ENCODE data around the gene EDRF1.

Gene EDRF1

DNA sequence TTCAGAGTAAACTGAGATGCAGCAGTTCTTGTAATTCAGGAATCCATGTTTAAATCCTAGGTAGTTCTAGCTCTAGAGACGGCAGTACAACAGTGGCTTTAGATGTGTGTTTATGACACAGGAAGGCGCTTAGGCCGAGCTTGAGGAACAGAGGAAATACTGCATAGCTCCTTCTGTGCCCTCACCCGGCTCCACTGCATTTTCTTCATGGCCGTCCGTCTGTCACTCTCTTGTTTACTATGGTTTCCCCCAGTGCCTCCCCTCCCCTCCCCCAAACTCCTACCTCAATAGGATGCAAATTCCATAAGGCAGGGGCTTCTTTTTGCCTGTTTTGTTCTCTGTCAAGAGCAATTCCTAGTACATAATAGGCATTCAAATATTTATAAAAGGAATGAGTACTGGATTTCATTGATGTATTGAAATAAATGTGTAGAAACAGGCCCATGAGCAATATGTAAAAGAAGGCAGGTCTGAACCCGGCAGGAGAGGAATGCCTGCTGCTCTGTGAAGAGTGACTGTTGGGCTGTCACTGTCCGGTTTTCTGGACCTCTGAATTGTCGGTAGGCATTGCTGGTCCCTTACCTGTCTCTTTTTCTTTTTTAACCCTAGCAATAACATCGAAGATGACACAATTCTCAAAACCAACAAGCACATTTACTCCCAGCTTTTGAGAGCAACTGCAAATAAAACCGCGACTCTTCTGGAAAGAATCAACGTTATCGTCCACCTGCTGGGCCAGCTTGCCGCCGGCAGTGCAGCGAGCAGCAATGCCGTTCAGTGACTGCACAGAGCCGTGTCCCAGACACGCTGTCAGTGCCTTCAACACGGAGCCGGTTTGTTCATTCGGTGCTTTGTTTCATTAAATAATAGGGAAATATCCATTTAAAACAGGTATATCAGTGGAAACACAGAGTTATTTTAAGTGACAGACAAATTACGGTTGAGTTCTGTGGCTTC is 43.5 kb downstream of the EDRF1 start:
- DNase-seq (ENCODE audit: low read depth in 1 of 2, low spot score in 1 of 2) = no peak

DNA sequence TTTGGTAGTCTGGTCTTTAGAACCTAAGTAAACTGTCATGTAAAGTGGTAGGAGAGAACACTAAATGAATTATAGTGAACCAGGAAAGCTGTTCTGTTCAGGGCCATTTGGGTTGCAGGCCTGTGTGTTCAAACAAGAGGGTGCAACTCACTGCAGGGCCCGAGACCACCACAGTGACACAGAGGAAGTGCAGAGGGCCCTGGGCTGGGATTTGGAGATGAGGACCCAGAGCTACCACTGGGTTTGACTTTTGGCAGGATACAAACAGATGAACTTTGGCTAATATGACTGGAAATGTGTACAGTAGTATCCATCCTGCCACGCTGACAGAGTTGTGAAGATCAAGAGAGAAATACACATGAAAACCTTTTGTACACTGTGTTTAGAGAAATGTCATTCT is 46.3 kb downstream of the EDRF1 start:
- no peak for DNase-seq (ENCODE audit: low read depth in 1 of 2, low spot score in 1 of 2)

DNA sequence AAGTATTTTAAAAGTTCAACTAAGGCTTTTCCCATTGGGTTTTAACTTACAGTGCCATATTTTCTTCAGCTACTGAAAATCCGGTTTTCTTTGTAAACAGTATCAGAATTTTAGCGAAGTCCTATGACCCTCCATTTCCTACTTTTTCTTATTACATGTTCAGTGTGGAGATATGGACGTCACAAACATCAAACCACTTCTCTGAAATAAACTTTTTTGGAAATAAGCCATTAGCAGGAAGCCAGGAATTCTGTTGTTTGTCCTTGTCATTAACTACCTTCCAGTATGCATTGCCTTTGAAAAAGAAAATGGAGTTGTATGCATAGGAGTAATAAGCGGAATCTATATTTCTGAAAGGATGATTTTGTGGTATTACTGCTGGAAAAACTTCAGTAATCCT is 47.0 kb downstream of the EDRF1 start:
- DNase-seq (ENCODE audit: low read depth in 1 of 2, low spot score in 1 of 2) = no peak

DNA sequence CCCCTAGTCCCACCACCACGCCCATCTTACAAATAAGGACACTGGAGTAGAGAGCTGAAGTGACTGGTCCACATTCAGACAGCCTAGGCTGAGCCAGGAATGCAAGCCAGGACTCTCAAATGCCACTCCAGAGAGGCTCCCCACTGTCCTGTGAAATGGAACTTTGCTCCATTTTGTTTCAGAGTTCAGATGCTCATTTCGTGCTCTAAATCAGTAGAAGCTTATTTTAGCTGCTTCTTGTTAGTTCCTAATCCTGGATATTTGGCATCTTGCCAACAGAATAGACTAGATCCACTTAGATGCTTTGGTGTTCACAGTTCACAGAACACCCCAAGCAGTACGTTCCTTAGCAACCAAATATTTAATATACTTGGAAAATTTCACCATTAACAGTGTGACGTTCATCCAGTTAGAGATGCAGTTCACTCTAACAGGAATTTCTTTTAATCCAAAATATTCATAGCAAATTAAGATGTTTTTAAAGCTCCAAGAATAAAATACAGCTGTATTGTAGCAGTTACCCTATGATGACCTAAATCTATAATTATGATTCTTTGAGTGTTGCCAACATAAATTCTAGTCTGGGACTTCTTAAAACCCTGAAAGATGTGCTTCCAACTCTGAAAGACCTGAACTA is 48.8 kb downstream of the EDRF1 start:
- no peak for DNase-seq (ENCODE audit: low read depth in 1 of 2, low spot score in 1 of 2)

DNA sequence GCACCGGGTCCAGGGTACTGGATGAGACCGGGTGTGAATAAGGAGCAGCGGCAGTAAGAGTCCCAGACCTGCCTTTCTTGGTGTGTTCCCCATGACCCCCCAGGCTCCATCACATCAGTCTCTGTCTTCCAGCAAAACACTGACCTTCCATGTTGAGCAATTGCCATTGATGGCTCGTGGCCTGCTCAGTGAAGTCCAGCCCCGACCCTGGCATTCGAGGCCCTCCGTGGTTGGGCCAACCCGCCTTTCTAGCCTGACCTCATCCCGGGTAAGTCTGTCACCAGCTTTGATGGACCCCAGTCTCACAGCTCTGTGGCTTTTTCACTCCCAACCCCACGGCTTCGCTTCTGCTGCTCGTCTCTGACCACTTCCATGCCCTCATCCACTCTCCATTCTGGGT is 49.7 kb downstream of the EDRF1 start:
- DNase-seq (ENCODE audit: low read depth in 1 of 2, low spot score in 1 of 2) = no peak

DNA sequence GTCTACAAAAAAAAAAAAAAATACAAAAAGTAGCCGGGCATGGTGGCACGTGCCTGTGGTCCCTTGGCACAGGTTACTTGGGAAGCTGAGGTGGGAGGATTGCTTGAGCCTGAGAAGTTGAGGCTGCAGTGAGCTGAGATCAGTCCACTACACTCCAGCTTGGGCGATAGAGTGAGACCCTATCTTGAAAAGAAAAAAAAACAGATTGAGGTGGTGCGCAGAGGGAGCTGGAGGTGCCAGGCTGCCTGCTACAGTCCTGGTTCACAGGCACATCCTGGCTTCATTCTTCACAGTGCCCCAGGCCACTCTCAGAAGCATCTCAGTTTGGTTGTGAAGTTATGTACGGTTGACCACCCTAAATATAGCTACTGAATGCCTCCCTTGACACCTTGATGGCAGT is 51.3 kb downstream of the EDRF1 start:
- no peak for DNase-seq (ENCODE audit: low read depth in 1 of 2, low spot score in 1 of 2)

DNA sequence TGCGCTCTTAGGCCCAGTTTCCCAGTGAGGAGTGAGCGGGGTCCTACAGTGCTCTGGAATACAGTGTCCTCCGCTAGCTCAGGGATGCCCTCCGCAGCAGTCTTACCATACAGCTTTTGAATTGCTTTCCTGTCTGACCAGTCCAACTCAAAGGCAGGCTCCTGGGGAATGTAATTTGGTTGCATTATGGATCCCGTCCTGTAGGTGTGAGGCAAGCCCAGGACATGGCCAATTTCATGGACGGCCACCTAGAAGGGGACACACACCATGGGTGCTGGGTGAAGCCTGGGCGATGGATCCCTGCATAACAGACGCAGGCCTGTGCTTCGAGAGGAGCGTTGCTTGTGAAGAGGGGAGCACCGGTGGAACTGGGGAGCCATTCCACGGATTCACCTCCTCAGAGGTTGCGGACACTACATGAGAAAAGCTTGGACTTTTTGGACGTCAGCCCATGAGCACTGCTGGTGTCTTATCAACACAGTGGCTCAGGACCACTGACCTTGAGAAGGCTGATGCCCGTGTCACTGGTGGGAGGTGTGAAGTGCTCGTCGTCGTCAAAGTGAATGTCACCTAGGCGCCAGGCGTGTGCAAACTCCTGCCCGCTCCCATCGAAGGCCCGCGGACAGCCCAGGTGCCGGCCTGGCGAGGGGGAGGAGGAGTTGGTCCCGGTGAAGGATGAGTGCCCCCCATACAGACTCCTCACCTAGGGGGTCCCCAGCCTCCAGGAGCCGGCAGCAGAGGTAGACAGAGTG is 52.8 kb downstream of the EDRF1 start:
- no peak for DNase-seq (ENCODE audit: low read depth in 1 of 2, low spot score in 1 of 2)

DNA sequence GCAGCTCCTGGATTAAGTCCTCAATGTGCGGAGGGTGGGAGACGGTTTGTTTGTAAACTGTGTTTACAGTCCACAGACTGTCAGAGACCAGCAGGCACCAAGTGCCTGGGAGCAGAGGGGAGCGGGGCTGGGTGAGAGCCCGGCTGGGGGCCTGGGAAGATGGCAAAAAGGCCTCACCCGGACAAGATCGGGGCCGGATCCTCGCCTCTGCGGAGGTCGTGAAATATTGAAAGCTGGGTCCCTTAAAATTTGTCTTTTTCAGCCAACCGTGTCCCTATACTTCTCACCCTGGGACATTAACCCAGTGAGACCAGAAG is 53.3 kb downstream of the EDRF1 start:
- DNase-seq (ENCODE audit: low read depth in 1 of 2, low spot score in 1 of 2) = no peak

DNA sequence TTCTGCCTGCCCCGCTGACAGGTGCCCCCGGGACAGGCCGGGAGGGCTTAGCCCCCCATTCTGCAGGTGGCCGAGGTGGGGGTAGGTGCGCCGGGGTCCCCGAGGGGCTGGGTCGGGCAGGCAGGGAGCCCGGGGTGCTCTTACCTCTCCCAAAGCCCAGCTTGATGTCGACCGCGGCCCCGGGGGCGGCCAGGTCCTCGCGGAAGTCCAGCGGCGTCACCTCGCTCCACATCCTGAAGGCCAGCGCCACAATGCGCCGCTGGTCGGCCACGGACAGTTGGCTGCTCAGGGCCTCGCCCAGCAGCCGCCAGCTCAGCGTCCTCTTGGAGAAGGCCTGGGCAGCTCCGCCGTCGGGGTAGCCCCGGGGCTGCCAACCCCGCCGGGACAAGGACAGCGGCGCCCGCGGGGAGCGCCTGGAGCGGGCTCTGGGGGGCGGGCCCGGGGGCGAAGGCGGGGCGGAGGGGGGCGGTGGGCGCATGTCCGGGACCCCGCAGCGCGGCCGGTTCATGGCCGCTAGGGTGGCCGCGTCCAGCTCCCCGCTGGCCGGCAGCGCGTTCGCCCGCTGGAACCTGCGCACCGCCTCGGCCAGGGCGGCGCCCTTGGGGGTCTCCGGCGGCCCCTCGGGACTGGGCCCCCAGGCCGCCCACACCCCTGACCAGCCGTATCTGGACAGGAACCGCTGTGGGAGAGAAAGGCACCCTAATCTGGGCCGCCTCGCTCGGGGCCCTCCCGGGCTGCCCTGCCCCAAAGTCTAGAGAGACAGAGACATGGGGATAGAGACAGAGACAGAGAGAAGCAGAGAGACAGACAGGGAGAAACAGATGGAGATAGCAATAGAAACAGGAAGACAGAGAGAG is 54.4 kb downstream of the EDRF1 start:
- DNase-seq (ENCODE audit: low read depth in 1 of 2, low spot score in 1 of 2) = no peak

DNA sequence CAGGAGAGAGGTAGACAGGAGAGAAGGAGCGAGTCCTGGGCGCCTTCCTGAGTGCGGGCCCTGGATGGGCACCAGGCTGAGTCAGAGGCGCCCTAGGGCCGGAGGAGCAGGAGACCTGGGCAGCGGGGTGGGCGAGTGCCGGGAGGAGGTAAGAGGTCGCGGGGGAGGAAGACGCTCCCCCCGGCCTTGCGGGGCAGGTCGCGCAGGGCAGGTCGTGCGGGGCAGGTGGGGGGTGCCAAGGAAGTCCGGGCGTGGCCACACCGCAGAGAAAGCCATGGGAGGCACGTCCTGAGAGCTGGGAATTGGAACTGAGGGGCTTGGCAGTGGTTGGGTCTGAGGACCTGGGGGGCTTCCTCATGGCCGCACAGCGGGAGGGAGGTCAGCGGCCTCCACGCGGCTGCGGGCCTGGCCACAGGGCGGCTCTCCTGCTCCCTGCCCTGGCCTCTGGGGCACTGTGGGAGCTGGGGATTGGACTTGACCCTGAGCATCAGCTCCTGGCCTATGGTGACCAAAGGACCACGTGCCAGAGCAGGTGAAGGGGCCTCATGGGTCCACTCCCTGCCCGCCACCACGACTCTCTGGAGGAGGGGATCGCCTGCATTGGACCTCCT is 55.2 kb downstream of the EDRF1 start:
- DNase-seq (ENCODE audit: low read depth in 1 of 2, low spot score in 1 of 2) = no peak

DNA sequence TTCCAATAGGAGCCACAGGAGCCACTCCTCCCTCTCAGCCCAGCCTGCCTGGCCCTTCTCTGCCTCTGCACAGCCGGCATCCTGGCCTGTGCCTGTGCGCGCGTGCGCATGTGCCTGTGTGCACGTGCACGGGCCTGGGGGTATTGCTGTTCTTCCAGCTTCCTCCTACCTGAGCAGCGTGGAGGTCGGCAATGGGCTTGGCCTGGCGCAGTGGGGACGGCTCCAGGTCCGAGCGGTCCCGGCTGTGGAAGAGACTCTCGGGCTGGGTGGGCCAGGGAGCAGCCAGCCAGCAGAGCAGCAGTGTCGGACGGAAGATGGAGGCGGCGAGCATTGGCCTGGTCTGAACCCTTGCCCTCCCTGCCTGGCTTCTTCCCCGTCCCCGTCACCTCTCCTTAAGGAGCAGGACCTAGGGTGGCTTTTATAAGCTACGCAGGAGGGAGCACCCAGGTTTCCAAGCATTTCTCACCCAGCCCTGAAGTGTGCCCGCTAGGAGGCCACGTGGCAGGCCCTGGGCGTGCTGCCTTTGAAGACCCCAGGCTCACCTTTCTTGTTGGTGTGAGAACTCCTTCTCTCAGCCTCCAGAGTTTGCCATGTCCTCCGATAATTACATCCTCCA is 56.1 kb downstream of the EDRF1 start, which contains the start of gene MMP21:
MMP21 (minus strand) TSS at position 331 of the 616 bp plus-strand sequence; CDS start at position 331, 0 bp downstream.
- no peak for DNase-seq (ENCODE audit: low read depth in 1 of 2, low spot score in 1 of 2)

DNA sequence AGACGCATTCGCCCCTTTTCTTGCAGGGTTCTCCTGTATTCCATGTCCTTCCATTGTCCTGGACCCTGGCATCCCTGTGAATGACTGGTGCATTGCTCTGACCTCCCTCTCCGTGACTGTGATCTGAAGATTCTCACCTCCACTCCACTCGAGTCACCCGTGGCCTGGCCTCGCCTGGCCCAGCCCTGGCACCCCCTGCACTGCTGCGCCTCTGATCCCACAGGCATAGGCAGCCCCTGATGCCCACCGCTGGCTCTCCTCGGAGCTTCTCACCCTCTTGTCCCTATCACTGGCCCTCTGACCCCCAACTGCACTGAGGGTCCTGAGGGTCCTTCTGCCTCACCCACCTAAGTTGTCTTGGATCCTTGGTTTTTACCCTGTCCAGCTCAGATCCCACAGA is 58.3 kb downstream of the EDRF1 start:
- no peak for DNase-seq (ENCODE audit: low read depth in 1 of 2, low spot score in 1 of 2)

DNA sequence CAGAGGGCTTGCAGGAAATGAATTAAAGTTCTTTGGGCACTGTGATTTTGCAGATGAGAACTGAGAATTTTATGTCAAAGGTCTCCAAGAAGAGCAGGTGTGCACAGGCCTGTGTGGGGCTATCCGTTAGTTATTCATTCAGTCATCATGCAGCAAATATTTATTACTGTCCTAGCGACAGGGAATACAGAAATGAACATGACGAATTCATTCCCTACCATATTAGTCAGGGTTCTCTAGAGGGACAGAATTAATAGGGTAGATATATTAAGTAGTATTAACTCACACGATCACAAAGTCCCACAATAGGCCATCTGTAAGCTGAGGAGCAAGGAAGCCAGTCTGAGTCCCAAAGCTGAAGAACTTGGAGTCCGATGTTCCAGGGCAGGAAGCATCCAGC is 59.0 kb downstream of the EDRF1 start:
- no peak for DNase-seq (ENCODE audit: low read depth in 1 of 2, low spot score in 1 of 2)

DNA sequence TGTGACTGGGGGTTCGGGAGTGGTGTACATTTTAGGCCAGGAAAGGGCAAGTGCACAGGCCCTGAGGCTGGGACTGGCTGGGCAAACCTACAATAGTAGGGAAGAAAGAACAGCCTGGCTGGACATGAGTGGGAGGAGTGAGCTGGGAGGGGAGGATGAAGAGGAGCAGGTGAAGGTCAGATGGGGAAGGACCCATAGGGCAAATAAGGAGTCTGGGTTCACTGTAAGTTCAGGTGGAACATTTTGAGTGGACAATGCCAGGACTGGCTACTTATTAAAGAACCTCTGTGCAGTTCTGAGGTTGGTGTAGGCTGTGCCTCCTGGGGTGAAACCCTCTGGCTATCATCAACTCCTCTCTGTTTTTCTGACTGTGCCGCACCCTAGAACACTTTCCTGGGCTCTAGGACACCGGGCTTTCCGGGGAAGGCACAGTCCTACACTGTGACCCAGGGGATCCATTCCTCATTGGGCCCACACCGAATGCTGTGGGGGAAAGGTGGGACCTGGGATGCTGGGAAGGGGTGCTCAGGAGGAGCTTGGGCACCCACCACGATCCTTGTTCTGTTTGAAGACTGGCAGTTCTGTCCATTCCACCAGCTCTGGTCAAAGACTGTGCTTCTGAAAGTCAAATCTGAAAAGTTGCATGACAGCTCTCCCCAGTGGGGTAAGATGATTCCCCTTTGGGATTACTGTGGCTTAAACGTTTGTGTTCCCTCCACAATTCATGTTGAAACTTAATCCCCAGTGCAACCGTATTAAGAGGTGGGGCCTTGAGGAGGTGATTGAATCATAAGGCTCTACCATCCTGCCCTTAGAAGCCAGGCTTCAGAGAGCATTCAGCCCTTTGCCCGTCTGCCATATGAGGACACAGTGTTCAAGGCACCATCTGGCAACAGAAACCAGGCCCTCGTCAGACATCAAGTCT is 60.2 kb downstream of the EDRF1 start:
- DNase-seq (ENCODE audit: low read depth in 1 of 2, low spot score in 1 of 2) = no peak

DNA sequence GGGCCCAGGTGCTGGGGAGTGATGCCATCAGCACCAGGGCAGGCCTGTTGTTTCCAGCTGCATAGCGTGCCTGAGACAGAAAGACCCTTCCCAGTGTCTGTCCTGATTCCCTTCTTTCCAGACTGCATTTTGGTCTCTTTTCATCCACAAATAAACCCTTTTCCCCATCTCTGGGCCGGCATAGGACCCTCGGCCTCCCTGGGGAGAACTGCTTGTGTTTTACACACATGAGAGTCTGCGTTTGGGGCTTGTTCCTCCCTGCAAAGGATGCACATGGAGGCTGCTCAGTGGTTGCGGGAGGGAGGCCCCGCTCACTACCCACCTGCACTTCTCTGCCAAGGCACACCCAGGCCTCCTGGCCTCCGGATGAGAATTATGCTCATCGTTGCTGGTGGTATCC is 61.9 kb downstream of the EDRF1 start:
- no peak for DNase-seq (ENCODE audit: low read depth in 1 of 2, low spot score in 1 of 2)

DNA sequence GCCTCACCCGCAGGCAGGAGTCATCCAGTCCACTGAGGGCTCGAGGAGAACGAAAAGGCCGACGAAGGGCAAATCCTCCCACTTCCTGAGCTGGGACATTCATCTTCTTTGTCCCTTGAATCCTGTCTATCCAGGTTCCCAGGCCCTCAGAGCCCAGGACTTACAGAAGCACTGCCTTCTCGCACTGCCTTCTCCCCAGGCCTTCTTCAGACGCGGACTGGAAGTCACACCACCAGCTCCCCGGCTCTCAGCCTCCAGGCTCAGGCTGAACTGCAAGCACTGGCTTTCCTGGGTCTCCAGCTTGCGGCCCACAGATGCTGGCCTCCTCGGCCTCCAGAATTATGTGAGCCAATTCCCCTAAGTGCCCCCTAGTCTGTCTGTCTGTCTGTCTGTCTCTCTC is 62.5 kb downstream of the EDRF1 start:
- DNase-seq (ENCODE audit: low read depth in 1 of 2, low spot score in 1 of 2) = no peak

DNA sequence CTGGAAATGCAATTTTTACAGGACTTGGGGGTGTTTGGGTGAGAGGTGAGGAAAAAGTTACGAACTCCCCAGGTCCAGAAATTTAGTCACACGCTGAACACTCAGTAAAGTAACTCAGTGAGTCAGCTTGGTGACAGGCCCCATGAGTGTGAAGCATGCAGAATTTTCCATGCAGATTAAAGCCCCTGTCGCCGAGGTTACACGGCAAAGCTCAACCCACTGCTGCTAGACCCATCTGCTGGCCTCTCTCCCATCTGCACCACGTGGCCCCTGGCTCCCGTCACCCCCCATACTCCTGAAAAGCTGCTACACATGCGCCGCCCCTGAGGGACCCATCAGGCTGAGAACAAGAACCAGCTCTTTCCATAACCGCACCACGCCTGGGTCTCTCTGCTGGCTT is 63.1 kb downstream of the EDRF1 start:
- DNase-seq (ENCODE audit: low read depth in 1 of 2, low spot score in 1 of 2) = no peak

DNA sequence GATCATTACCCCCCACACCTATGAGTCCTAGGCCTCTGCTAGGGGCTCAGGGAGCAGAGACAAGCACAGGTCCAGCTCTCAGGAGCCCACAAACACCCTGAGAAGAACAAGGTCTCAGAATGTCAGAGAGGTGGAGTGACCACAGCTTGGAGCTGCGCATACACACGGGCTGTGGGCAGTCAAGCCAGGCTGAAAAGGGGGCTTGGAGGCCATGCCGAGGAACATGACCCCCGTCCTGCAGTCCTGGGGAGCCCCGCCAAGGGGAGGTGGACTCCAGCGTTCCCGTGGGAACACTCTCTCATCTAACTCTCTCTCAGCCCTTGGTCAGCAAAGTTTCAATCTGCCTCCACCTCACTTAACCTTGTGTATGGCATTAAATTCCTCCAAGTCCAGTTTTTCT is 63.9 kb downstream of the EDRF1 start:
- DNase-seq (ENCODE audit: low read depth in 1 of 2, low spot score in 1 of 2) = no peak

DNA sequence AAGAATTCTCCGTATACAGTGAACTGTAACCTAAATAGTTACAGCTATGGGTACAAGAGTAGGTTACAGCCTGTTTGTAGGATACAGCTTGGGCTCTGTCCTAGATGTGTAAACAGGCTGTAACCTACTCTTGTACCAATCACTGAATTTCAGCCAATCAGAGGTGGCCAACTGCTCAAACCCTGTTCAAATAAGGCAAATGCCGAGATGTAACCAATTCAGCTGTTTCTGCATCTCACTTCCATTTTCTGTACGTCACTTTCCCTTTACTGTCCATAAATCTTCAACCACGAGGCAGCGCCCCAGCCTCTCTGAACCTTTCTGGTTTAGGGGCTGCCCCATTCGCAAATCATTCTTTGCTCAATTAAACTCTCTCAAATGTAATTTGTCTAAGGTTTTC is 64.4 kb downstream of the EDRF1 start:
- no peak for DNase-seq (ENCODE audit: low read depth in 1 of 2, low spot score in 1 of 2)
